ENCODE measurements around the gene MORF4L1. TPM values are rescaled to one million over a fixed set of nuclear protein-coding genes. Genes with fewer than 3 reads are reported as not detected.

MORF4L1 gene
- total RNA-seq, 1 experiment from 2014 or later, result 503 TPM

GRCh38 chr15:78922527-78922926 is 49.8 kb downstream of the MORF4L1 start:
- Mint-ChIP-seq H3K4me1 (no peaks in the 10 kb centered on the region), H3K27ac (no peak overlapping the region), H3K27me3 (ENCODE audit: low read depth) (no peaks in the 10 kb centered on the region), H3K4me3 (no peak overlapping the region), H3K36me3 (peaks cover 38% of the 10 kb centered on the region), H3K9me3 (no peaks in the 10 kb centered on the region)
- DNase-seq (ENCODE audit: low spot score), result no peak
- ATAC-seq, result no peak
- ChIA-PET CTCF (interaction anchor here (1.1 to 2.1 kb wide), 5 partner anchors 12 to 103 kb away, joined by 3 to 8 read pairs (median 6); no protein-coding TSS in a partner anchor), POLR2A (interaction anchor here (0.6 to 1.1 kb wide), 2 partner anchors 19 to 57 kb away, joined by 4 read pairs; no protein-coding TSS in a partner anchor)
- TF ChIP-seq CREB1 (CRISPR knock-in tag; IDR thresholded peaks at IDR 0.05) (no peak), SOX15 (CRISPR knock-in tag; IDR thresholded peaks at IDR 0.05) (no peak), ZNF121 (CRISPR knock-in tag; IDR thresholded peaks at IDR 0.05) (no peak), E2F1 (CRISPR knock-in tag; IDR thresholded peaks at IDR 0.05) (no peak), ZNF416 (CRISPR knock-in tag; IDR thresholded peaks at IDR 0.05) (no peak), SMAD3 (CRISPR knock-in tag; IDR thresholded peaks at IDR 0.05; ENCODE audit: borderline replicate concordance) (no peak), NFYB (CRISPR knock-in tag; conservative IDR thresholded peaks at IDR 0.05; ENCODE audit: low read depth) (no peak), TCF7 (CRISPR knock-in tag; IDR thresholded peaks at IDR 0.05; ENCODE audit: low read depth) (no peak), FOXP1 (CRISPR knock-in tag; IDR thresholded peaks at IDR 0.05; ENCODE audit: borderline replicate concordance) (no peak)

GRCh38 chr15:78923015-78923414 is 50.3 kb downstream of the MORF4L1 start:
- no peak for TF ChIP-seq TEAD1 (CRISPR knock-in tag; IDR thresholded peaks at IDR 0.05)
- no peak for TF ChIP-seq ZNF396 (CRISPR knock-in tag; IDR thresholded peaks at IDR 0.05; ENCODE audit: borderline replicate concordance)
- no peak for TF ChIP-seq ZNF232 (CRISPR knock-in tag; IDR thresholded peaks at IDR 0.05)
- no peak for TF ChIP-seq MXD4 (CRISPR knock-in tag; IDR thresholded peaks at IDR 0.05; ENCODE audit: borderline replicate concordance)
- TF ChIP-seq IRF2 (CRISPR knock-in tag; IDR thresholded peaks at IDR 0.05; ENCODE audit: borderline replicate concordance, low read depth), result no peak
- Mint-ChIP-seq H3K27ac (no peak overlapping the region), H3K4me1 (no peaks in the 10 kb centered on the region), H3K9me3 (no peaks in the 10 kb centered on the region), H3K36me3 (peaks cover 35% of the 10 kb centered on the region), H3K27me3 (ENCODE audit: low read depth) (no peaks in the 10 kb centered on the region), H3K4me3 (no peak overlapping the region)
- DNase-seq (ENCODE audit: low spot score) (no peak), ATAC-seq (no peak)
- ChIA-PET CTCF (interaction anchor here (1.2 to 2.1 kb wide), 4 partner anchors 13 to 84 kb away, joined by 4 to 8 read pairs (median 6); no protein-coding TSS in a partner anchor), POLR2A (interaction anchor here (0.6 kb wide), 1 partner anchor 18 kb away, joined by 4 read pairs; no protein-coding TSS in a partner anchor)

GRCh38 chr15:78923480-78924360 is 51.0 kb downstream of the MORF4L1 start:
- DNase-seq (ENCODE audit: low spot score) (no peak), ATAC-seq (no peak)
- Mint-ChIP-seq H3K4me3 (no peak overlapping the region), H3K9me3 (no peaks in the 10 kb centered on the region), H3K4me1 (no peaks in the 10 kb centered on the region), H3K27ac (peak overlapping the region; percentile 69; the same call in 1 of the 2 replicates), H3K36me3 (peaks cover 31% of the 10 kb centered on the region), H3K27me3 (ENCODE audit: low read depth) (no peaks in the 10 kb centered on the region)
- ChIA-PET POLR2A (interaction anchor here (0.6 to 0.7 kb wide), 2 partner anchors 11 to 18 kb away, joined by 4 read pairs; no protein-coding TSS in a partner anchor), CTCF (interaction anchor here (1.4 to 3.6 kb wide), 7 partner anchors 14 to 261 kb away, joined by 4 to 25 read pairs (median 7); no protein-coding TSS in a partner anchor)
- TF ChIP-seq HMGA2 (CRISPR knock-in tag; IDR thresholded peaks at IDR 0.05) (no peak), ATF3 (CRISPR knock-in tag; conservative IDR thresholded peaks at IDR 0.05) (no peak), IRF1 (CRISPR knock-in tag; IDR thresholded peaks at IDR 0.05) (no peak), CREB1 (CRISPR knock-in tag; IDR thresholded peaks at IDR 0.05) (no peak), RORB (CRISPR knock-in tag; IDR thresholded peaks at IDR 0.05) (no peak), TCF7 (CRISPR knock-in tag; IDR thresholded peaks at IDR 0.05; ENCODE audit: low read depth) (no peak), ARID4B (CRISPR knock-in tag; IDR thresholded peaks at IDR 0.05; ENCODE audit: borderline replicate concordance) (no peak)
